Right atrium auricular region (tissue), 2 donors: ENCODE measurements around the gene SAPCD2. TPM values are rescaled to one million over a fixed set of nuclear protein-coding genes. Genes with fewer than 3 reads are reported as not detected.

ENCODE experiments used
- DNase-seq: peaks from one replicate; pipeline ENCODE4 v3.0.0-alpha.2; 2019; ENCODE audit warnings: low spot score
- H3K27ac ChIP-seq, 2 donors: fragments of 200-600 bp; sonication (generic); 1 replicate in 1 of 2; 2 replicates in 1 of 2; pipeline ENCODE4 v1.5.1; 2016 to 2019
- H3K27me3 ChIP-seq, 2 donors: fragments of 200-600 bp; sonication (generic); one replicate each; pipeline versions ENCODE4 v1.5.1 to v1.6.0; 2017 to 2019
- H3K36me3 ChIP-seq: fragments of 200-600 bp; sonication (generic); one replicate; pipeline ENCODE4 v1.5.1; 2016
- H3K4me1 ChIP-seq, 2 donors: fragments of 200-600 bp; sonication (generic); one replicate each; pipeline versions ENCODE4 v1.5.1 to v1.6.0; 2017 to 2019
- H3K4me3 ChIP-seq, 2 donors: fragments of 200-600 bp; sonication (generic); 1 replicate in 1 of 2; 2 replicates in 1 of 2; pipeline ENCODE4 v1.5.1; 2017 to 2019; ENCODE audit warnings: mild to moderate bottlenecking in 1 of 2, moderate library complexity in 1 of 2
- H3K9me3 ChIP-seq, 2 donors: fragments of 200-600 bp; sonication (generic); one replicate each; pipeline ENCODE4 v1.5.1; 2019
- total RNA-seq, 2 donors: library from RNA; depleted of rRNA; stranded (reverse); fragments of >200 nt; gene quantifications; one replicate each; pipeline ENCODE4 v1.1.0, GENCODE V29; 2016
- TF ChIP-seq, protein P1 (sequence below), 2 donors: fragments of 200-600 bp; sonication (generic); IDR thresholded peaks; one replicate each; pipeline ENCODE4 v1.5.1; 2019; ENCODE audit warnings: antibody characterized with exemption in 2 of 2

Gene SAPCD2
- total RNA-seq, 2 donors from 2014 or later: 0.12 to 0.63 TPM

DNA sequence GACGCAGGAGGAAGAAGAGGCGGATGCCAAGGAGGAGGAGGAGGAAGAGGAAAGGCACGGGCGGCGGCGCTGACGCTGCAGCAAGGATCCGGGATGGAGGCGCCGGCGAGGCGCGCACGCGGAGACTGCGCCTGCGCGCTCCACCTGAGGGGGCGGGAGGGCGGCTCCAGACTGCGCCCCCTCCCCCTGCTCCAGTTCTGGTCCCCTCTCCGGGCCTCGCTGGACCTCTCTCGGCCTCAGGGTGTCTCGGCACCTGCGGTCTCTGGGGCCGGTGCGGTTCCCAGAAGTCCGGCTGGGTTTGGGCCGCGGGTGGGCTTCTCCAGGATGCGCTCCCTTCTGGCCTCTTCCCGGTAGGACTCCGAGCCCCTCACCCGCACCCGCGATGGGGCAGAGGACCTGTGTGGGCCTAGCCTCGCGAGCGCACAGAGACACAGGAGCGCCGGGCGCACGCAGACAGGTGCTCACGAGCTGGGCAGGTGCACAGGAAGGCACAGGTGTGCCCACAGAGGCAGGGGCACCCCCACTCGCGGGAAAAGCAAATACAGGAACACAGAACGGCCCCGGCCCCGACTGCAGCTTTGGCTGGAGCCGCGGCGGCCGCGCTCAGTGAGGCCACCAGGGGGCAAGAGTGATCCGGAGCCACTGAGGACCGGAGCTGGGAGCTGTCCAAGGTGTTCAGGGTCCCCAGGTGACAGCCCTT lies 24.1 kb downstream of the SAPCD2 start, which contains the start of gene NPDC1:
Gene NPDC1 (minus strand): TSS at position 90 of the 700 bp plus-strand sequence. CDS start 188 bp downstream, outside the sequence.
- H3K4me1 ChIP-seq: peaks cover 0 to 53% of the 10 kb centered on the region in 2 donors
- TF ChIP-seq, protein P1, sequence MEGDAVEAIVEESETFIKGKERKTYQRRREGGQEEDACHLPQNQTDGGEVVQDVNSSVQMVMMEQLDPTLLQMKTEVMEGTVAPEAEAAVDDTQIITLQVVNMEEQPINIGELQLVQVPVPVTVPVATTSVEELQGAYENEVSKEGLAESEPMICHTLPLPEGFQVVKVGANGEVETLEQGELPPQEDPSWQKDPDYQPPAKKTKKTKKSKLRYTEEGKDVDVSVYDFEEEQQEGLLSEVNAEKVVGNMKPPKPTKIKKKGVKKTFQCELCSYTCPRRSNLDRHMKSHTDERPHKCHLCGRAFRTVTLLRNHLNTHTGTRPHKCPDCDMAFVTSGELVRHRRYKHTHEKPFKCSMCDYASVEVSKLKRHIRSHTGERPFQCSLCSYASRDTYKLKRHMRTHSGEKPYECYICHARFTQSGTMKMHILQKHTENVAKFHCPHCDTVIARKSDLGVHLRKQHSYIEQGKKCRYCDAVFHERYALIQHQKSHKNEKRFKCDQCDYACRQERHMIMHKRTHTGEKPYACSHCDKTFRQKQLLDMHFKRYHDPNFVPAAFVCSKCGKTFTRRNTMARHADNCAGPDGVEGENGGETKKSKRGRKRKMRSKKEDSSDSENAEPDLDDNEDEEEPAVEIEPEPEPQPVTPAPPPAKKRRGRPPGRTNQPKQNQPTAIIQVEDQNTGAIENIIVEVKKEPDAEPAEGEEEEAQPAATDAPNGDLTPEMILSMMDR (IDR thresholded peaks at IDR 0.05): peak; percentile 87 to 93
- H3K27me3 ChIP-seq: peaks cover 0 to 12% of the 10 kb centered on the region in 2 donors
- H3K4me3 ChIP-seq: peak within 1 kb of the TSS; percentile 49 to 60
- H3K9me3 ChIP-seq: no peaks in the 10 kb centered on the region
- no peaks in the 10 kb centered on the region for H3K36me3 ChIP-seq
- H3K27ac ChIP-seq: peak within 1 kb of the TSS; percentile 67 to 77
- peak; percentile 80 for DNase-seq

DNA sequence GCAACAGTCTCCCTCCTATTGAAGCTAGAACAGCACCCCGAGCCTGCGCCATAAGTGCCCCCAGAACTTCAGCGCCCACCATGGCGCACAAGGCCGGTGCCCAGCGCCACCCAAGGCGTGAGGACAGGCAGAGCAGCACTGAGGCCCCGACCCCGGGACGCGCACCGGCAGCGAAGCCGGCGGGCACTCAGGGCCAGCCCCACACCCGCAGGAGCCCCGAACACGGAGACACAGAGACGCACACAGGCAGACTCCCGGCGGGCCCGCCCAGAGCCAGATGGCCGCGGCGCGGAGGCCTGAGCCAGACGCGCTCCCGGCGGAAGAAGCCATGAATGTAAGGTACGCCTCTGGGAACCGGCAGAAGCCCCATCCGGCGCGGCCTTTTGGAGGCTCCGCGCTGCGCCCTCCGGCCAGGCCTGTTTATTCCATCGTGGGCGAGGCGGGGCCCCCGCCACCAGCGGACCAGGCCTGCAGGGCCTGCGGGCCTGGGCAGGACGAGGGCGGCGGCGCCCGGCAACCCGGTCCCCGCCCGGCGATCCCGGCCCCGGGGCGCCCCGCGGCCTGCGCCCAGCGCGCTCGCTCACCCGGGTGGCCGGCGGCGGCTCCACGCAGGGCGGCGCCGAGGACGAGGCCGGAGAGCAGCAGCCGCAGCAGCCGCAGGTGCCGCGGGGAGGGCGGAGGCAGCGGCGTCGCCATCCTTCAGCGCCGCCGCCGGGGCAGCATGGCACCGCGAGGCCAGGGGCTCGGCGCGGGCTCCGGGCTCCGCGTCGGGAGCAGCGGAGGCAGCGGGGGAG lies 24.9 kb downstream of the SAPCD2 start:
- peaks cover 4% of the 10 kb centered on the region for H3K36me3 ChIP-seq
- H3K27ac ChIP-seq: peak overlapping the region; percentile 67 to 77
- peaks cover 0 to 53% of the 10 kb centered on the region in 2 donors for H3K4me1 ChIP-seq
- no peak for DNase-seq
- H3K9me3 ChIP-seq: no peaks in the 10 kb centered on the region
- H3K27me3 ChIP-seq: peaks cover 0 to 12% of the 10 kb centered on the region in 2 donors
- TF ChIP-seq, protein P1 (IDR thresholded peaks at IDR 0.05): no peak
- peak overlapping the region; percentile 49 to 60 for H3K4me3 ChIP-seq

DNA sequence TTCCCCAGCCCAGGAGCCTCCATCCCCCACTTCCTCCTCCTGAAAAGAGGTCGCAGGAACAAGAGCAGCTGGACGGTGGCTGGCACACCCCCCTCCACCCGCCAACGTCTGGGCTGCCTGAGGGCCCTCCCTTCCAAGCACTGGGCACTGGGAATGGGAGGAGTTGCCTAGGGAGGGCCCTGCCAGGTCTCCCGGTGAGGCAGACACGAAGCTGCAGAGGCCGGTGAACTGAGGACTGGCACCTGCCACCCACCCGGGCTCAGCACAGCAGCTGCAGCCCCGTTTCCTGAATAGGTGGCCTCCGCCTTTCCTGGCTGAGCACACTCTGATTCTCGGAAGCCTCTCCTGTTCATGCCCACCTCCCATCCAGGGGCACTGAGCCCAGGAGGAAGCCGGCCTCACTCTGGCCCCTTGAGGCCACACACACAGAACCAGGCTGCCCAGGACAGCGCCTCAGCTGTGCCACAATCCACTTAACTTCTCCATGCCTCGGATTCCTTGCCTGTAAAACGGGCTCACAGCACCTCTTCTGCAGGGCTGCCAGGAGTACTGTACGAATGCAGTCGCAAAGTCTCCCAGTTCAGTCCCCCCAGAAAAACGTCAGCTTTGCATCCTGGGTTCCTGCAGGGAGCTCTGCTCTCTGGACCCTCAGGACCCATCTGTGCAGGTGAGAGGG lies 25.7 kb downstream of the SAPCD2 start:
- Histone ChIP-seq H3K36me3 (peaks cover 12% of the 10 kb centered on the region), H3K27ac (peak overlapping the region; percentile 58 to 77), H3K4me1 (peaks cover 0 to 53% of the 10 kb centered on the region in 2 donors), H3K9me3 (no peaks in the 10 kb centered on the region), H3K27me3 (peaks cover 0 to 10% of the 10 kb centered on the region in 2 donors), H3K4me3 (peak overlapping the region; percentile 49 to 60)
- DNase-seq: no peak
- TF ChIP-seq, protein P1 (IDR thresholded peaks at IDR 0.05): no peak

DNA sequence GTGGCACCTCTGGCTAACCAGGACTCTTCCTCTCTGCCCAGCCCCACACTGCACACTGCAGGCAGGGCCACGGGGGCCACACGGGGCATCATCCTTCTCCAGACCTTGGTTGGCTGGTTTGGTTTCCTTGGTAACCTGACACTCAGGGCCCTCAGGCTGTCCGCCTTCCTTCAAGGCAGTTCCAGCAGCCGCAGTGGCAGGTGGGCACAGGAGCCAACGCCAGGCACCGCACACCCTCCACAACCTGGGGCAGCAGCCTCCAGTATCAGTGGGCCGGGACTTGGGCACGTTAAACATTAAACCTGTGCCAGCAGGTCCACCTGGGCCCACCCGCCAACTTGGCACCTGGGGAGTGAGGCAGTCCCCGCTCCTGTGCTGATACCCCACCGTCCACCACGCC lies 26.3 kb downstream of the SAPCD2 start:
- Histone ChIP-seq H3K9me3 (no peaks in the 10 kb centered on the region), H3K36me3 (peaks cover 18% of the 10 kb centered on the region), H3K27me3 (peaks cover 0 to 4% of the 10 kb centered on the region in 2 donors), H3K27ac (peak overlapping the region; percentile 58 to 73), H3K4me1 (peaks cover 0 to 51% of the 10 kb centered on the region in 2 donors), H3K4me3 (peak overlapping the region; percentile 49 to 60)
- no peak for DNase-seq
- TF ChIP-seq, protein P1 (IDR thresholded peaks at IDR 0.05): no peak
